HG03342 (cell line): ENCODE results near the gene ARHGAP40.

Experiments used
- ATAC-seq: cut with Tn5 transposase; IDR thresholded peaks from one replicate; pipeline ENCODE4 v1.9.1; 2021; ENCODE audit warnings: mild to moderate bottlenecking, moderate library complexity; ENCODE audit not compliant: unreplicated experiment

The ARHGAP40 gene

DNA sequence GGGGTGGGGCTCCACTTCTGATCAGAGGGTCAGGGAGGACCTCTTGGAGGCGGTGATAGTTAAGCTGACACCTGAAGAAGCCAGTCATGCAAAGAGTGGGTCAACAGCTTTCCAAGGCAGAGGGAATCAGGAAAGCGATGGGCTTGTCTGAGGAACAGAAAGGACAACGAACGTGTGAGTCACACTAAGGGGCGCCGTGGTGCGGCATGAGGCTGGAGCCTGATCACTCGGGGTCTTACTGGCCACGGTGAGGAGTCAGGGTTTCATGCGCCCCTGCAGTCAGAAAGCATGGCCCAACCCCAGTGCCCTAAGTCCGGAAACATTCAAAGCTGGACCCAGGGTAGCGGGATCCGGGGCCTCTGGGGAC is 72.1 kb downstream of the ARHGAP40 start:
- ATAC-seq = no peak

GRCh38 chr20:38674092-38674764 is 72.6 kb downstream of the ARHGAP40 start:
- no peak for ATAC-seq

DNA sequence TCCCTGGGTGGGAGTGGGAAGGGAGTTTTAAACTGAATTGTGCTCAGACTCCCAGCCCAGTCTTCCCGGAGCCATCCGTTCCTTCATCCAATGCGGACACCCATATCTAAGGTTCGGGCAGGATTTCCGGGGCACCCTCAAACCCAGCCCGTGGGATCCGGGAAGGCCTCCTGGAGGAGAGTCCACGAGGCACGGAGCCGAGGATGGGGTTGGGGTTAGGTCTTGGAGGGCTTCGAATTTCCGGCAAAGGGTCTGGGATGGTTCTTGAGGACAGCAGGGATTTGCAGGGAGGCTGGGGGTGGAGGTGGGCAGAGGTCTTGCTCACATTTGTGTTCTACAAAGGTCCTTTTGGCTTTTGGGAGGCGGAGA is 73.1 kb downstream of the ARHGAP40 start:
- no peak for ATAC-seq

- ATAC-seq = no peak
Measured at GRCh38 chr20:38676576-38676975, 75.0 kb downstream of the ARHGAP40 start.

GRCh38 chr20:38680500-38681306 is 79.1 kb downstream of the ARHGAP40 start:
- ATAC-seq = no peak

DNA sequence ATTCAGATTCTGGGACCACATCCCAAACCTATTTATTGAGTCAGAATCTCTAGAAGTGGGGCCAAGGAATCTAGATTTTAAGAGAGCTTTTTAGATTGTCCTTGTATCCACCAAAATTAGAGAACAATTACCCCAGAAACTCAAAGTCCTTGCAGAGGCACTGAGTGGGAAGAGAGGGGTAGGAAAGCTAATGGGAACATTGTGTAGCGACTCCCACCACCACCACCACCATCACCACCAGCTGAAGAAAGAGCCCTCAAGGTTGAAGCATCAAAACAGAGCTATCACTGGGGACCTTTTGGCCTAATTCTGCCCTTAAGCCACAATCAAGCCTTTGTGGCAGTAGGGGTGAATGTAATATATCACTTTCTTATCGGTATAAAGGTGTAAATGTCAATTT is 83.7 kb downstream of the ARHGAP40 start:
- ATAC-seq = no peak

DNA sequence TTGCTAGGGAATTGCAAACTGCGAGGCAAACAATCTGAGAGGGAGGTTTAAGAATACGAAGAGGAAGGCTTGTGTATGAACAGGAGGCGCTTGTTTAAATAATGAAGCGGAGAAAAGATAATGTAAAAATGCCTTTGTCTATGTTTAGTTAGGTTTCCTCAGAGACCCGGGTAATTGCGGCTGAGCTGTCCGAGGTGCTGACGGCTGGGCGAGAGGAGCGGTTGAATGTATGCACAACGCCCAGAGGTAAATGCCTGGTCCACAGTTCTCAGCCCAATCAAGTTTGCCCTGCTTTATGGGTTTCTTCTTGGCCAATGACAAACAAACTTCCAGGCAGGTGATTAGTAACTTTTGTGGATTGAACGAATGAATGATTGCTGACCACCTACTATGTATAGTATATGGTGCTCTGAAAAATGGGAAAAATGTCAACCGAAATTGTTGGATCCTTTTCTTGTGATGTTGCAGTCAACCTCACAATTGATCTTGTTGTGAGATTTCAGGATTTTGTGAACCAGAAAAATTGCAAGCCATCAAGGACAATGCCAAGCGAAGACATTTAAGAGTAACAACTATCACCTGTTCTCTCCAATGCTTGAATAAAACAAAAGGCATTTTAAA is 84.4 kb downstream of the ARHGAP40 start:
- ATAC-seq = no peak

GRCh38 chr20:38692436-38693411 is 91.1 kb downstream of the ARHGAP40 start:
- ATAC-seq = no peak

- ATAC-seq = no peak
Measured at GRCh38 chr20:38697306-38697705, 95.7 kb downstream of the ARHGAP40 start.

DNA sequence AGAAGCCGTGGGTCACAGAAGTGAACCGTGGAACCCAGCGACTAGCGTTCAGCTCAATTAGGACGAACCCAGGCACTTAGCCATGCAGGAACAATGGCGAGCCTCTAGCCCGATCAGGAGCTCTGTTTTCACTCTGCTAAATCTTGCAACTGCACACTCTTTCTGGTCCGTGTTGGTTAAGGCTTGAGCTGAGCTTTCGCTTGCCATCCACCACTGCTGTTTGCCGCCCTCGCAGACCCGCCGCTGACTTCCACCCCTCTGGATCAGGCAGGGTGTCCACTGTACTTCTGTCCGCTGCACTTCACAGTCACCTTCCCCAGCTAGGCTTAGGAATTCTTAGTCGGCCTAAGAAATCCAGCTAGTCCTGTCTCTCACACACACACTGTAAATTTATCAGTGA is 96.9 kb downstream of the ARHGAP40 start:
- ATAC-seq = no peak

GRCh38 chr20:38700141-38700540 is 98.5 kb downstream of the ARHGAP40 start:
- ATAC-seq = no peak
